SK-N-SH treated with all-trans-retinoic acid at 6 μM for 48 hours (cell line): Measurements from ENCODE around the gene AMHR2.

ENCODE experiments used
- BACH2 ChIP-seq: fragments of 250-450 bp; sonication (Bioruptor Pico); IDR thresholded peaks from 2 replicates; pipeline ENCODE4 v1.9.0; 2021; ENCODE audit warnings: mild to moderate bottlenecking, borderline replicate concordance
- CREB5 ChIP-seq: fragments of 250-450 bp; sonication (Bioruptor Pico); IDR thresholded peaks from 2 replicates; pipeline ENCODE4 v1.5.1; 2020; ENCODE audit warnings: low read depth, mild to moderate bottlenecking, moderate library complexity
- GLIS3 ChIP-seq: fragments of 250-450 bp; sonication (Bioruptor Pico); IDR thresholded peaks from 2 replicates; pipeline ENCODE4 v1.5.0; 2020; ENCODE audit warnings: mild to moderate bottlenecking, moderate library complexity
- PPARA ChIP-seq: fragments of 250-450 bp; sonication (Bioruptor Pico); IDR thresholded peaks from 2 replicates; pipeline ENCODE4 v1.5.0; 2020; ENCODE audit warnings: mild to moderate bottlenecking, borderline replicate concordance
- RARB ChIP-seq: fragments of 250-450 bp; sonication (Bioruptor Pico); IDR thresholded peaks from 2 replicates; pipeline ENCODE4 v1.8.0; 2021; ENCODE audit warnings: mild to moderate bottlenecking, moderate library complexity
- SNAI2 ChIP-seq: fragments of 250-450 bp; sonication (Bioruptor Pico); IDR thresholded peaks from 2 replicates; pipeline ENCODE4 v1.5.0; 2020; ENCODE audit warnings: mild to moderate bottlenecking, moderate library complexity
- TCF4 ChIP-seq: fragments of 250-450 bp; sonication (Bioruptor Pico); IDR thresholded peaks from 2 replicates; pipeline ENCODE4 v1.8.0; 2021; ENCODE audit warnings: mild to moderate bottlenecking, moderate library complexity, borderline replicate concordance
- ZC3H10 ChIP-seq: fragments of 250-450 bp; sonication (Bioruptor Pico); IDR thresholded peaks from 2 replicates; pipeline ENCODE4 v1.5.1; 2021; ENCODE audit warnings: mild to moderate bottlenecking, moderate library complexity
- ZNF565 ChIP-seq: fragments of 450-650 bp; formaldehyde crosslinking; conservative IDR thresholded peaks from 2 replicates; pipeline ENCODE4 v1.5.0; 2020; ENCODE audit warnings: low read depth, mild to moderate bottlenecking, moderate library complexity
- ZNF8 ChIP-seq: fragments of 450-650 bp; formaldehyde crosslinking; IDR thresholded peaks from 2 replicates; pipeline ENCODE4 v1.5.0; 2020; ENCODE audit warnings: mild to moderate bottlenecking, moderate library complexity
- TF ChIP-seq, protein P1 (sequence below): fragments of 250-450 bp; sonication (Bioruptor Pico); IDR thresholded peaks from 2 replicates; pipeline ENCODE4 v1.5.1; 2021; ENCODE audit warnings: mild to moderate bottlenecking, moderate library complexity
- TF ChIP-seq, protein P2 (sequence below): fragments of 250-450 bp; sonication (Bioruptor Pico); IDR thresholded peaks from 2 replicates; pipeline ENCODE4 v1.8.0; 2021; ENCODE audit warnings: low read depth, mild to moderate bottlenecking, moderate library complexity, borderline replicate concordance

GRCh38 chr12:53376747-53377146 lies 46.9 kb upstream of the AMHR2 start:
- TF ChIP-seq CREB5 (CRISPR knock-in tag) (no peak), TCF4 (no peak), PPARA (no peak), ZNF8 (CRISPR knock-in tag) (no peak), SNAI2 (CRISPR knock-in tag) (no peak), ZC3H10 (no peak), RARB (CRISPR knock-in tag) (no peak), ZNF565 (CRISPR knock-in tag) (no peak), GLIS3 (CRISPR knock-in tag) (no peak), BACH2 (CRISPR knock-in tag) (no peak)
- TF ChIP-seq, protein P1, sequence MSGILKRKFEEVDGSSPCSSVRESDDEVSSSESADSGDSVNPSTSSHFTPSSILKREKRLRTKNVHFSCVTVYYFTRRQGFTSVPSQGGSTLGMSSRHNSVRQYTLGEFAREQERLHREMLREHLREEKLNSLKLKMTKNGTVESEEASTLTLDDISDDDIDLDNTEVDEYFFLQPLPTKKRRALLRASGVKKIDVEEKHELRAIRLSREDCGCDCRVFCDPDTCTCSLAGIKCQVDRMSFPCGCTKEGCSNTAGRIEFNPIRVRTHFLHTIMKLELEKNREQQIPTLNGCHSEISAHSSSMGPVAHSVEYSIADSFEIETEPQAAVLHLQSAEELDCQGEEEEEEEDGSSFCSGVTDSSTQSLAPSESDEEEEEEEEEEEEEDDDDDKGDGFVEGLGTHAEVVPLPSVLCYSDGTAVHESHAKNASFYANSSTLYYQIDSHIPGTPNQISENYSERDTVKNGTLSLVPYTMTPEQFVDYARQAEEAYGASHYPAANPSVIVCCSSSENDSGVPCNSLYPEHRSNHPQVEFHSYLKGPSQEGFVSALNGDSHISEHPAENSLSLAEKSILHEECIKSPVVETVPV (CRISPR knock-in tag), result no peak
- TF ChIP-seq, protein P2, sequence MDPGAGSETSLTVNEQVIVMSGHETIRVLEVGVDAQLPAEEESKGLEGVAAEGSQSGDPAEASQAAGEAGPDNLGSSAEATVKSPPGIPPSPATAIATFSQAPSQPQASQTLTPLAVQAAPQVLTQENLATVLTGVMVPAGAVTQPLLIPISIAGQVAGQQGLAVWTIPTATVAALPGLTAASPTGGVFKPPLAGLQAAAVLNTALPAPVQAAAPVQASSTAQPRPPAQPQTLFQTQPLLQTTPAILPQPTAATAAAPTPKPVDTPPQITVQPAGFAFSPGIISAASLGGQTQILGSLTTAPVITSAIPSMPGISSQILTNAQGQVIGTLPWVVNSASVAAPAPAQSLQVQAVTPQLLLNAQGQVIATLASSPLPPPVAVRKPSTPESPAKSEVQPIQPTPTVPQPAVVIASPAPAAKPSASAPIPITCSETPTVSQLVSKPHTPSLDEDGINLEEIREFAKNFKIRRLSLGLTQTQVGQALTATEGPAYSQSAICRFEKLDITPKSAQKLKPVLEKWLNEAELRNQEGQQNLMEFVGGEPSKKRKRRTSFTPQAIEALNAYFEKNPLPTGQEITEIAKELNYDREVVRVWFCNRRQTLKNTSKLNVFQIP (CRISPR knock-in tag), result no peak
